Endothelial cell of umbilical vein (primary cell): Measurements from ENCODE around the gene WIPF3.

Experiments
- GATA2 ChIP-seq: IDR thresholded peaks from 2 replicates; pipeline ENCODE4 v1.7.0; 2011; ENCODE audit warnings: low read depth, mild to moderate bottlenecking, moderate library complexity, mixed read lengths, low read length; ENCODE audit not compliant: insufficient read length, insufficient read depth
- JUN ChIP-seq: IDR thresholded peaks from 2 replicates; pipeline ENCODE4 v1.6.1; 2011; ENCODE audit warnings: borderline replicate concordance, low read depth; ENCODE audit not compliant: insufficient read length, insufficient read depth
- POLR2AphosphoS5 ChIP-seq: IDR thresholded peaks from 2 replicates; pipeline ENCODE4 v1.6.1; 2012; ENCODE audit warnings: low read depth, mild to moderate bottlenecking, control low read depth, low read length, moderate library complexity; ENCODE audit not compliant: insufficient read depth
- TF ChIP-seq, protein P1 (sequence below), 2 donors: IDR thresholded peaks; 1 replicate in 1 of 2; 2 replicates in 1 of 2; pipeline ENCODE4 v1.5.1; 2011; ENCODE audit warnings: low read length in 2 of 2, mild to moderate bottlenecking in 2 of 2, moderate library complexity in 2 of 2, control low read depth in 1 of 2, inconsistent platforms in 1 of 2, low read depth in 1 of 2; ENCODE audit not compliant: insufficient read depth in 1 of 2; ENCODE audit errors: extremely low read depth in 1 of 2

GRCh38 chr7:29891766-29892165 lies 85.5 kb downstream of the WIPF3 start:
- TF ChIP-seq, protein P1, sequence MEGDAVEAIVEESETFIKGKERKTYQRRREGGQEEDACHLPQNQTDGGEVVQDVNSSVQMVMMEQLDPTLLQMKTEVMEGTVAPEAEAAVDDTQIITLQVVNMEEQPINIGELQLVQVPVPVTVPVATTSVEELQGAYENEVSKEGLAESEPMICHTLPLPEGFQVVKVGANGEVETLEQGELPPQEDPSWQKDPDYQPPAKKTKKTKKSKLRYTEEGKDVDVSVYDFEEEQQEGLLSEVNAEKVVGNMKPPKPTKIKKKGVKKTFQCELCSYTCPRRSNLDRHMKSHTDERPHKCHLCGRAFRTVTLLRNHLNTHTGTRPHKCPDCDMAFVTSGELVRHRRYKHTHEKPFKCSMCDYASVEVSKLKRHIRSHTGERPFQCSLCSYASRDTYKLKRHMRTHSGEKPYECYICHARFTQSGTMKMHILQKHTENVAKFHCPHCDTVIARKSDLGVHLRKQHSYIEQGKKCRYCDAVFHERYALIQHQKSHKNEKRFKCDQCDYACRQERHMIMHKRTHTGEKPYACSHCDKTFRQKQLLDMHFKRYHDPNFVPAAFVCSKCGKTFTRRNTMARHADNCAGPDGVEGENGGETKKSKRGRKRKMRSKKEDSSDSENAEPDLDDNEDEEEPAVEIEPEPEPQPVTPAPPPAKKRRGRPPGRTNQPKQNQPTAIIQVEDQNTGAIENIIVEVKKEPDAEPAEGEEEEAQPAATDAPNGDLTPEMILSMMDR (IDR thresholded peaks at IDR 0.05; ENCODE audit: extremely low read depth in 1 of 2, insufficient read depth in 1 of 2, low read depth in 1 of 2, low read length in 2 of 2): no peak
- TF ChIP-seq GATA2 (no peak), POLR2AphosphoS5 (no peak), JUN (no peak)
